ENCODE results near the gene PARP4. TPM values are rescaled to one million over a fixed set of nuclear protein-coding genes. Genes with fewer than 3 reads are reported as not detected.

The PARP4 gene
- total and polyA plus RNA-seq, 2 of the 4 experiments (the other 2 are of a cell fraction) = 31.7 to 50.2 TPM

DNA sequence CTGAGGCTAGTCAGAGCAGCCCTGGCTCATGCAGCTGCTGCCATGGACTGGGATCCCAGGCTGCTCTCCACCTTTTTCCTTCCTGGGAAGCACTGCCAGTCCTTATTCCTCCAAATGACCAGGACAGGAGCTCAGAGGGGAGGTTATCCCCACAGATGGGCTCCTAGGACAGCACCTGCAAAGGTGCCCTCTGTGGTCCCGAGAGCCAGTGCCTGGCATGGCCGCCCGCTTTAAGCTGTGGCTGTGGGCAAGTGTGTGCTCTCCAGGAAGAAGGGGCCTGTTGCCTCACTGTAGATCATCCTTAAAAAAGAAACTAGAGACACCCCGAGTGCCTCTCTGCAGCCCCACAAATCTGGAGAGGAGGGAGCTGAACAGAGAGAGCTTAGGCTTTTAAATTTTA is 119.6 kb downstream of the PARP4 start:
- no peak overlapping the region for H4K8ac ChIP-seq (ENCODE audit: low read depth in 2 of 2, low read length in 2 of 2)
- H3K18ac ChIP-seq (ENCODE audit: low read depth, low read length) = no peak overlapping the region
- H3K23ac ChIP-seq (ENCODE audit: low read depth, low read length) = no peak overlapping the region
- ChIA-PET POLR2A (ENCODE audit: unreplicated experiment) (interaction anchor here (0.6 kb wide), 1 partner anchor 80 kb away, joined by 3 read pairs; no protein-coding TSS in a partner anchor), CTCF (no interaction called here)
- TF ChIP-seq RAD21 (IDR thresholded peaks at IDR 0.05; ENCODE audit: low read length) = no peak
- no peak for TF ChIP-seq BHLHE40 (IDR thresholded peaks at IDR 0.05; ENCODE audit: low read depth, low read length)
- no peak for TF ChIP-seq RFX5 (IDR thresholded peaks at IDR 0.05; ENCODE audit: low read depth, low read length)
- TF ChIP-seq POLR2A (IDR thresholded peaks at IDR 0.05; ENCODE audit: low read depth, low read length) = no peak
- TF ChIP-seq CHD1 (IDR thresholded peaks at IDR 0.05; ENCODE audit: low read depth, low read length) = no peak
- TF ChIP-seq SMC3 (IDR thresholded peaks at IDR 0.05; ENCODE audit: low read depth, low read length) = no peak
- TF ChIP-seq FOS (IDR thresholded peaks at IDR 0.05; ENCODE audit: low read depth, low read length) = no peak
- no peak for TF ChIP-seq MAZ (IDR thresholded peaks at IDR 0.05; ENCODE audit: borderline replicate concordance, low read depth, low read length)
- TF ChIP-seq, protein P1, sequence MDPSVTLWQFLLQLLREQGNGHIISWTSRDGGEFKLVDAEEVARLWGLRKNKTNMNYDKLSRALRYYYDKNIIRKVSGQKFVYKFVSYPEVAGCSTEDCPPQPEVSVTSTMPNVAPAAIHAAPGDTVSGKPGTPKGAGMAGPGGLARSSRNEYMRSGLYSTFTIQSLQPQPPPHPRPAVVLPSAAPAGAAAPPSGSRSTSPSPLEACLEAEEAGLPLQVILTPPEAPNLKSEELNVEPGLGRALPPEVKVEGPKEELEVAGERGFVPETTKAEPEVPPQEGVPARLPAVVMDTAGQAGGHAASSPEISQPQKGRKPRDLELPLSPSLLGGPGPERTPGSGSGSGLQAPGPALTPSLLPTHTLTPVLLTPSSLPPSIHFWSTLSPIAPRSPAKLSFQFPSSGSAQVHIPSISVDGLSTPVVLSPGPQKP (IDR thresholded peaks at IDR 0.05; ENCODE audit: borderline replicate concordance, low read depth, low read length) = no peak
- TF ChIP-seq, protein P2, sequence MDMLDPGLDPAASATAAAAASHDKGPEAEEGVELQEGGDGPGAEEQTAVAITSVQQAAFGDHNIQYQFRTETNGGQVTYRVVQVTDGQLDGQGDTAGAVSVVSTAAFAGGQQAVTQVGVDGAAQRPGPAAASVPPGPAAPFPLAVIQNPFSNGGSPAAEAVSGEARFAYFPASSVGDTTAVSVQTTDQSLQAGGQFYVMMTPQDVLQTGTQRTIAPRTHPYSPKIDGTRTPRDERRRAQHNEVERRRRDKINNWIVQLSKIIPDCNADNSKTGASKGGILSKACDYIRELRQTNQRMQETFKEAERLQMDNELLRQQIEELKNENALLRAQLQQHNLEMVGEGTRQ (IDR thresholded peaks at IDR 0.05; ENCODE audit: low read depth, low read length) = no peak
- no peak for TF ChIP-seq CEBPB (IDR thresholded peaks at IDR 0.05; ENCODE audit: low read depth, low read length)
- TF ChIP-seq NFE2L2 (IDR thresholded peaks at IDR 0.05; ENCODE audit: low read depth, low read length) = no peak
- no peak for TF ChIP-seq MXI1 (IDR thresholded peaks at IDR 0.05; ENCODE audit: borderline replicate concordance, low read depth, low read length)
- TF ChIP-seq CTCF (conservative IDR thresholded peaks at IDR 0.05; ENCODE audit: low read depth, low read length) = no peak
- no peak for TF ChIP-seq RCOR1 (IDR thresholded peaks at IDR 0.05; ENCODE audit: insufficient replicate concordance, low read length)
- TF ChIP-seq MAFK (IDR thresholded peaks at IDR 0.05; ENCODE audit: low read depth, low read length) = no peak
- in situ Hi-C loops (cut with MboI; ENCODE audit: low sequenced_read_pairs) (no loop called here), intact Hi-C loops (cut with micrococcal nuclease) (no loop called here), dilution Hi-C loops (cut with HindIII; ENCODE audit: low sequenced_read_pairs, unreplicated experiment) (no loop called here)
- BruUV-seq (replicated peaks) = no TSS peak
- no peak overlapping the region for H2BK120ac ChIP-seq (ENCODE audit: low read depth, low read length)
- H3K9ac ChIP-seq (ENCODE audit: low read depth, low read length) = no peak overlapping the region
- no peak overlapping the region for H3K56ac ChIP-seq (ENCODE audit: extremely low read depth, insufficient read depth, low read length)
- no peaks in the 10 kb centered on the region for H3K9me1 ChIP-seq (ENCODE audit: insufficient read depth, low read length)
- H2AFZ ChIP-seq (replicated peaks; ENCODE audit: low read length, poor library complexity) = no peak overlapping the region
- no peak overlapping the region for H2BK5ac ChIP-seq (ENCODE audit: low read depth, low read length, poor library complexity, severe bottlenecking)
- peaks cover 3% of the 10 kb centered on the region; the same call in 1 of the 2 replicates for H3K9me3 ChIP-seq (ENCODE audit: control insufficient read depth, insufficient read depth, low read length)
- no peak overlapping the region for H3K4me3 ChIP-seq (ENCODE audit: insufficient read depth, low read depth, low read length)
- H4K5ac ChIP-seq (ENCODE audit: low read depth, low read length) = no peak overlapping the region
- no peak overlapping the region for H3K4ac ChIP-seq (ENCODE audit: low read depth, low read length)
- H2BK15ac ChIP-seq (ENCODE audit: low read depth, low read length) = no peak overlapping the region
- no peak overlapping the region for H2AK9ac ChIP-seq (replicated peaks; ENCODE audit: low read depth, low read length, poor library complexity)
- no peaks in the 10 kb centered on the region for H3K79me1 ChIP-seq (ENCODE audit: low read depth in 1 of 2, low read length in 2 of 2)
- no peak overlapping the region for H3K27ac ChIP-seq (ENCODE audit: insufficient read depth, low read length)
- ATAC-seq (ENCODE audit: low read depth) (no peak), DNase-seq (no peak)
- H2AK5ac ChIP-seq (ENCODE audit: low read depth, low read length) = no peak overlapping the region
- 70% methylated on average over 2 of the region's 4 CpGs; no CpG with 5 or more reads in 1 of the 2 experiments for WGBS, 2 experiments (ENCODE audit: extremely low coverage in 2 of 2, insufficient read length in 1 of 2)
- H2BK20ac ChIP-seq (ENCODE audit: low read depth, low read length) = no peak overlapping the region
- H3K4me2 ChIP-seq (ENCODE audit: low read depth, low read length) = no peak overlapping the region
- no peaks in the 10 kb centered on the region for H3K36me3 ChIP-seq (ENCODE audit: control insufficient read depth, insufficient read depth, low read length)
- H3K14ac ChIP-seq (replicated peaks; ENCODE audit: low read depth, low read length) = no peak overlapping the region
- peaks cover 3% of the 10 kb centered on the region; the same call in 1 of the 2 replicates for H3K27me3 ChIP-seq (ENCODE audit: control insufficient read depth, insufficient read depth, low read length)
- no peaks in the 10 kb centered on the region for H4K20me1 ChIP-seq (ENCODE audit: insufficient read depth, low read length)
- no peaks in the 10 kb centered on the region for H3K4me1 ChIP-seq (ENCODE audit: control insufficient read depth, insufficient read depth, low read length)
- no peak overlapping the region for H4K91ac ChIP-seq (ENCODE audit: insufficient read depth, low read depth, low read length)

All from IMR-90 (cell line).